ENCODE measurements around the gene RAD51B.

DNA sequence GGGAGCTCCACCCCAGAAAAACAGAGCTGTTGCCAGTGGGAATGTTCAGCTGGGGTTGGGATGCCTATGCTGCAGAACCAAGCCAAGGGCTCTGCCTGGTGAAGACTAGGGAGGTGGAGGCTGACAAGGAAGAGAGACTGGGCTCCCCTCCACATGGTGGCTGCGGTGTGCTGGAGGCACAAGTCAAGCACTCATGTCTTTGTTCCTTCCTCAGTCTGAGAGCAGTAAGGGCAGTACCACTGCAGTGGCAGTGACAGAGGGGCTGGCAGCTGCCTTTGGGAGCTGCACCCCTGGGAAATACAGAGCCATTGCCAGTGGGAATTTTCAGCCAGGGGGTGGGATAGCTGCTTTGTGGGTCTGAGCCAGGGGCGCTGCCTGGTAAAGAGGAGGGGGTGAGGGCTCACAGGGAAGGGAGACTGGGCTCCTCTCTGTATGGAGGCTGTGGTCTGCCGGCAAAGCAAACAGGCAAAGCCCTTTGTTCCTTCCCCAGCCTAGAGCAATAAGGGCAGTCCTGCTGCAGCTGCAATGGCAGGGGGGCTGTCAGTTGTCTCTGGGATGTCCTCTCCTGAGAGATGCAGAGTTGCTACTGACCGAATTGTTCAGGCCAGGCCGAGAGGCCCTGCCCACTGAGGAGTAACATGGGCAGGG lies 255.9 kb downstream of the RAD51B start:
- no peak for TF ChIP-seq CTCF (tag by site-specific recombination; IDR thresholded peaks at IDR 0.05)
- no peak for TF ChIP-seq ZXDB (tag by site-specific recombination; IDR thresholded peaks at IDR 0.05)
- no peak for TF ChIP-seq ZNF530 (tag by site-specific recombination; IDR thresholded peaks at IDR 0.05; ENCODE audit: low read depth)
- no peak for TF ChIP-seq ZNF785 (tag by site-specific recombination; IDR thresholded peaks at IDR 0.05)
- no peak for TF ChIP-seq ZNF266 (tag by site-specific recombination; IDR thresholded peaks at IDR 0.05; ENCODE audit: low read depth)
- no peak for TF ChIP-seq ZNF366 (tag by site-specific recombination; conservative IDR thresholded peaks at IDR 0.05)
- no peak for TF ChIP-seq ZNF501 (tag by site-specific recombination; IDR thresholded peaks at IDR 0.05)
- no peak for TF ChIP-seq ZNF138 (tag by site-specific recombination; IDR thresholded peaks at IDR 0.05; ENCODE audit: borderline replicate concordance)
- no peak for TF ChIP-seq ZNF239 (tag by site-specific recombination; IDR thresholded peaks at IDR 0.05)
- no peak for TF ChIP-seq ZNF777 (tag by site-specific recombination; IDR thresholded peaks at IDR 0.05; ENCODE audit: borderline replicate concordance)
- TF ChIP-seq ZNF449 (tag by site-specific recombination; IDR thresholded peaks at IDR 0.05), result no peak
- no peak for TF ChIP-seq YY2 (tag by site-specific recombination; IDR thresholded peaks at IDR 0.05)
- no peak for TF ChIP-seq ZNF140 (tag by site-specific recombination; IDR thresholded peaks at IDR 0.05)

Data from HEK293 (cell line).